NCI-H2029 treated with DMSO at 0.1 percent for 48 hours (cell line): ENCODE measurements around the gene NIFK.
"Not testable (repeated sequence)": the region's sequence is repeated elsewhere in the genome, so short reads cannot be mapped to it uniquely, and the experiment has no call there.

Experiments
- DNase-seq: peaks from one replicate; lab custom pipeline; 2025; lab: John Stamatoyannopoulos, UW

Gene NIFK

DNA sequence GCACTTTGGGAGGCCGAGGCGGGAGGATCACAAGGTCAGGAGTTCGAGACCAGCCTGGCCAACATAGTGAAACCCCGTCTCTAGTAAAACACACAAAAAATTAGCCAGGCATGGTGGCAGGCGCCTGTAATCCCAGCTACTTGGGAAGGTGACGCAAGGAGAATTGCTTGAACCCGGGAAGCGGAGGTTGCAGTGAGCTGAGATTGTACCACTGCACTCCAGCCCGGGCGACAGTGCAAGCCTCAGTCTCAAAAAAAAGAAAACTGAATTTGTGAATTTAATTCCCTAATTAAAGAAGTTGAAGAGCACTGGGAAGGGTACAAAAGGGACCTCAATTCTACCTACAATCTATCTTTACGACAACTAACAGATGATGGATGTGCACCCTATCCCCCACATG, 2.1 kb downstream of the NIFK start:
- DNase-seq, result not testable (repeated sequence)

- DNase-seq, result no peak
Measured at GRCh38 chr2:121731366-121731765, 5.3 kb downstream of the NIFK start.

GRCh38 chr2:121727950-121728349, 8.7 kb downstream of the NIFK start:
- DNase-seq, result no peak

- DNase-seq, result no peak
Measured at GRCh38 chr2:121727332-121727731, 9.3 kb downstream of the NIFK start.

DNA sequence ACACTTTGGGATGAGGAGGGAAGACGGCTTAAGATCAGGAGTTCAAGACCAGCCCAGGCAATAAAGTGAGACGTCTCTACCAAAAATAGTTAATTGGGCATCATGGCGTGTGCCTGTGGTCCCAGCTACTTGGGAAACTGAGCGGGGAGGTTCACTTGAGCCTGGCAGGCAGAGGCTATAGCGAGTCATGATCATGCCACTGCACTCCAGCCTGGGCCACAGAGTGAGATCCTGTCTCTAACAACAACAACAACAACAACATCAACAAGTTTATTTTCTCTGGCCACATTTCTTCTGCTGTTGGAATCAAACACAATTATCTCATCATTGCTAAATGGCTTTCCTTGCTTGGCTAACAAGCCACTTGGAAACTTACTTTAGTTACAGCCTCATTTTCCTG, 13.4 kb downstream of the NIFK start:
- DNase-seq, result no peak

DNA sequence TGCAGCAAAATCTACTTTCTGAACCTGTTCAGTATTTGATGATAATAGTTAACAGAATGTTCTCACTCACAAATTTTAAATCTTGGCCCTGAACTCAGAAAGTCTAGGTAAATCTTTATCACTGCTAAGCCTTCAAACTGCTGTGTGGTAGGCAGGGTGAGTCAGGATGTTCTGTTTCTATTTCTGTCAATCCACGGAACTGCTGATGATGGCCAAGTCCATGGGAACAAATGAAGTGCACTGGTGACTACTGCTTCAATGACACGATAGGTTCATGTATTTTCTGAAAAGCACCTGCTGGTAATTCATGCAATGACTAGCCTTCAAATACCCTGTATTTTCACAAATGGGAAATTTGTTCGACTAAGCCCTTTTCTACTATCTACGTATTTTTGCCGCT, 14.2 kb downstream of the NIFK start:
- DNase-seq, result no peak

- DNase-seq, result no peak
Measured at GRCh38 chr2:121721926-121722325, 14.7 kb downstream of the NIFK start.

- no peak for DNase-seq
Measured at GRCh38 chr2:121717529-121717928, 19.1 kb downstream of the NIFK start.

GRCh38 chr2:121716126-121716525, 20.5 kb downstream of the NIFK start:
- DNase-seq, result no peak

DNA sequence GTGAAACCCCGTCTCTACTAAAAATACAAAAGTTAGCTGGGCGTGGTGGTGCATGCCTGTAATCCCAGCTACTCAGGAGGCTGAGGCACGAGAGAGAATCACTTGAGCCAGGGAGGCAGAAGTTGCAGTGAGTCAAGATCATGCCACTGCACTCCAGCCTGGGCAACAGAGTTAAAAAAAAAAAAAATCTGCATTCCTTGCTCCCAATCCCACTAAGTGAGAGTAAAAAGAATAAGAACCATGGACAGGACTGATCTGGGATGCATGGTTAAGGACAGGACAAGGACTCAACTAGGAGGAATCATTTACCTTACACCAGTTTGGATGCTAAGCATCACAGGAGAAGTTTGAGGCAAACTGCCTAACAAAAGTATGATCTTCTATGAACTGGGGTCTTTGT, 25.2 kb downstream of the NIFK start:
- DNase-seq, result not testable (repeated sequence)

DNA sequence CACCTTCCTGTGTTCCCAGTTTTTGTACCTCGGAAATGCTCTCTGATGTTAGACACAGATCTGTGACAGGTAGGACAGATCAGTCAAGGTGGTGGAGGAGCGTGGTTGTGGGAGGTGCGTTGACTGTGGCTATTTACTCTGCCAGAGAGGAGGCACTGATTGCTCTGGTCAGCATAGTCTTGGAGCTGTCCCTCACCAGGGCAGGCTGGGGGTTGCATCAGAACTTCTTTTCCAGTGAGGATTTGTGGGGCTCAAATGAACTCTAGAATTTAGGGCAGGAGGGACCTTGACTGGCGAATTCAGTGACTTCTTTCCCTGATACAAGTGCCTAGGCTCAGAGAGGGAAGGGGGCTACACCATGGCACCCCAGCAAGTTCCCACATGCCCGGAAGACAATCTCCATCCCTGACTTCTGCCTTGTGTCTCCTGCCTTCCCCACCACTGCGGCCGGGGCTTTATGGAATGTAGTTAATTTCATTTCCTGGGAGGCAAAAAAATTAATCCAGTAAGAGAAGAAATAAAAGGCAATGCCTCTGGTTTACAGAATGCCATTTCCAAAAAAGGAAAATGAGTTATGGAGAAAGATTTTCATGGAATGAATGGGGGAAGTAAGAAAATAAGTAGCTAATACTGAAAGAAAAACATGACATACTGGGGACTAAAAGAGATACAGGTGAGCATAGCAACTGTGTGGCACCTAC, 26.1 kb downstream of the NIFK start:
- DNase-seq, result no peak

GRCh38 chr2:121709776-121710469, 26.8 kb downstream of the NIFK start:
- no peak for DNase-seq

- DNase-seq, result no peak
Measured at GRCh38 chr2:121707920-121708361, 28.7 kb downstream of the NIFK start.

DNA sequence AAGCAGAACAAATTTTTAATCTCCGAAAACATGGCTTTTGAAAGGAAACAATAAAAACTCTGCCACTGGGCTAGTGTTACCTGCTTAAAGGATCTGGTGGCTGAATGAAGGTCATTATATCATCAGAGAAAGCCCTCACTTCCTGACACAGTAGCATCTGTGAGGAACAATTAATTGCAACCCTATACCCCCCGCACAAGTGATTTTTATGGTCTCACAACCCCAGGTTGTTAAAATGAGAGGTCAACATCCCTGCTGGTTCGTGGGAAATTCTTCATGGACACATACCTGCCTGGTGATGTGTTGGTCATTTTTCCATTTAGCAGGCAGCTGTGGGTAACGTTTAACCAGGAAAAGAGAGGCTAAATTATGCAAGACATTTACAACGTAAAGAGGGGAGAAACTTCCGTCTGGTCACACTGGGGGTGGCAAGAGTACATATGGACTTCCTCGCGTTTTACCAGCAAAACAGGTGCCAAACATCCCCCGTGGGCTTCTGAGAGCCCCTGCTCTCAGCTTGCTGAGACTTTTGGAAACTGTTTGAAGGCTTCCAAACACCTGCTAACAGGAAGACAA, 29.2 kb downstream of the NIFK start:
- no peak for DNase-seq

GRCh38 chr2:121705958-121706357, 30.7 kb downstream of the NIFK start:
- DNase-seq, result no peak

GRCh38 chr2:121705390-121705789, 31.3 kb downstream of the NIFK start:
- DNase-seq, result no peak

DNA sequence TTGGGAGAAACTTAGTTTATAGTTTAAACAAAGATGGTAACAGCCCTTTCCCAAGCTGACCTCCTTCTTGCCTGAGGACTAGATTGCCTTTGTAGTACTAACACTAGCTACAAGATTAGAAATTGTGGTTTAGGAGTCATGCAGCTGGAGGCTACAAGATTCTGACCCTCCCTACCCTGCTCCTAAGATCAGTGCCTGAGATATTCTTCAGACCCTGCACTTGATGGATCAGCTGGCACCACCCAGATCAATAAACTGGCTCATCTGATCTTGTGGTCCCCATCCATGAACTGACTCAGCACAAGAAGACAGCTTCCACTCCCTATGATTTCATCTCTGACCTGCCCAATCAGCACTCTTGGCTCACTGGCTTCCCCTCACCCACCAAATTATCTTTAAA, 34.9 kb downstream of the NIFK start:
- not testable (repeated sequence) for DNase-seq

DNA sequence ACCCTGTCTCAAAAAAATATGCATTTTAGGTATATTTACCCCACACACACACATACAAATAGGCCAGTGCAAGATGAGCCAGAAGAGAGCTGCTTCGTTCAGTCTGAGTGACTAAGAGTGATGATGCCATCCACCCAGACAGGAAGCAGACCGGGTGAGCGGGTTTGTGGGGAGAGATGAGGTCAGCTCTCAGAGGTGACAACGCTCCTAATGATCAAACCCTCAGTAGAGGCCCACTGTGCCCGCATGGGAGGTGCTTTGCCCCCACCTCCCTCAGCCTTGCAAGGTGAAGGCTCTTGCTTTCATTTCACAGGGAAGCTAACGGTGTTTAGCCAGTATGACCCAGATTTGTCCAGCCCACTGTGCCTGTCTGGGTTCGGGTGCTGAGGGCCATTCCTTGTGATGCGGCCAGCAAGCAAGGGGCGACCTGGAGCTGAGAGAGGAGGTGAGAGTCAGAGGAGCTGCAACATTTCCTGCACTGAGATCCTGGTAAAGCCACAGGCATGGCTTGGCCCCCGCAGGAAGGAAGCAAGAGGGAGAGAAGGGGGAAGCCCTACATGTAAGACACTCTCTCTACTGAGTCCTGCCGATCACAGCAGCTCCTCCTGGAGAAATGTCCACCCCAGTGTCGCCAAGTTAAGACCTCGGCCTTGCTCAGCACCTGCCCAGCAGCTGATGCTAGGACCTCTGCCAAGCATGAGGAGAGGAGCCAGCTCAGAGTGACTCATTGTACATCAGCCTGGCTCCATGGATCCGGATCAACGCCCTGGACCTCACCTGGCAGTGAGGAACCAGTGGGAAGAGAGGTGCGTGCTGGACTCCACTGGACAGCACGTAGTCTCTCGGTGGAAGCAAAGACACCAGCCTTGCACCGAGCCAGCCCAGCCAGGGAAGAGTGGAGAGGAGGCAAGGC, 37.0 kb downstream of the NIFK start:
- DNase-seq, result peak; percentile 12

DNA sequence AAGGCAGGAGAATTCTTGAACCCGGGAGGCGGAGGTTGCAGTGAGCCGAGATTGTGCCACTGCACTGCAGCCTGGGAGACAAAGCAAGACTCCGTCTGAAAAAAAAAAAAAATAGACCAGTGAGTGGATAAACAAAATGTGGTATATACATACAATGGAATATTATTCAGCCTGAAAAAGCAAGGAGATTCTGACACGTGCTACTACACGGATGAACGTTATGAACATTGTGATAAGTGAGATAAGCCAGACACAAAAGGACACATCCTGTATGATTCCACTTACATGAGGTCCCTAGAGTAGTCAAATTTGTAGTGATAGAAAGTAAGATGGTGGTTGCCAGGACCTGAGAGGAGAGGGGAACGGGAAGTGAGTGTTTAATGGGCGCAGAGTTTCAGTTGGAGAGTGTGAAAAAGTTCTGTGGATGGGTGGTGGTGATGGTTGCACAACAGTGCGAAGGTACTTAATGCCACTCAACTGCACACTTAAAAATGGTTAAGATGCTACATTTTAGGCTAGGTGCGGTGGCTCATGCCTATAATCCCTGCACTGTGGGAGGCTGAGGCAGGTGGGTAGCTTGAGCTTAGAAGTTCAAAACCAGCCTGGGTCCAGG, 38.3 kb downstream of the NIFK start:
- DNase-seq, result no peak

DNA sequence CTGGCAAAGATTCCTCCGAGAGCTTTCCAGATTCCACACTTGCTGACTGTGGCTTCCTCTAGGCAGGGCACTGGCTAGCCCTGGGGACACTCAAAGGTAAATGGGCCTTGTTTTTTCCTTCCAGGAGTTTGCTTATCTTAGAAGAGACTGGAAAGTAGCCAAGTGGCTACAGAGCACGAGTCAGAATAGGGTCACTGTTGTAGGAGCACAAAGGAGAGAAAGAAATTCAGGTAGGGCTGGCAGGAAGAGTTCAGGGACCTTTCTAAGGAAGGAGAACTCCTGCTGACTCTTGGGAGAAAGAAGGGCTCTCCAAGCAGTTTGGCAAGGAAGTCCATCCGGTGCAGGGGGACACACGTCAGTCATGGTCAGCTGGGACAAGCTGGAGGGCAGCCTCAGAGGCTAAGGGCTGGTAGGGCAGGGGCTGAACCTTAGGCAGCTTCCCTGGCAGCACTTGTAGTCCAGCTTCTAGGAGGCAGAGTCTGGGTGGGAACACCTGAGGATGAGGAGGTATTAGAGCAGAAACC, 39.5 kb downstream of the NIFK start:
- DNase-seq, result no peak

DNA sequence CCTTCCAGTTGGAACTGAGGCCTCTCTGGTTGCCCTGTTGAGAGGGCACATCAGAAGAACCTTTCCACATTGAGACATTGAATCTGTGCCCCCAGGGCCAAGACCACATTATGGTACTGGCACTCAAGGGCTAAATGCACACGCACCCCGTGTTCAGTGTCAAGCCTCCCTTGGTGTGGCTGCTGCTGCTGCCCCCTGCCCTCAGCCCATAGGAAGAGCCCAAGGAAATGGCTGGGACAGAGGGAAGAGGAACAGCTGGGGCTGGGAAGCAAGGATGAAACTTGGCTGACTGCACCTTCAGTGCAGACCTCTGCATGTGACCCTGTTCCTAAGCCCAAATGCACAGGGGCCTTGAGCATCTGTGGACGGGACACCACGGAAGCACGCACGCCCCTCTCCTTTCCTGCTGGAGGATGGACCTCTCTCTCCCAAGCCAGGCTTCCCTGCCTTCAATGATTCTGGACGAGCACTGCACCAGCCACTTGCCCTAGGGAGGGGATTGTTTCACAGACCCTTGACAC, 40.2 kb downstream of the NIFK start:
- no peak for DNase-seq

DNA sequence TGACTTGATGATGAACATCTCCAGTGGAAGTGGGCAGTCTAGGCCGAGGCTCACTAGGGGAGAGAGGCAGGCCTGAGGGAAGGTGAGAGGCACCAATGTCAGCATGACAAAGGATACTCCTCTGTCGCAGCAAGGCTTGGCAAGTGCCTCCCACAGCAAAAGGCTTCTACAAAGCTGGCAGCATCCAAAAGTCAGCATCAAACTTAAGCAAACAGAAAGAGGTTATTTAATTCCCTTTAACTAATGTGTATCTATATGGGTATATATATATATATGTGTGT, 41.6 kb downstream of the NIFK start:
- DNase-seq, result no peak
